LHCN-M2 (cell line): ENCODE data around the gene RBBP8NL. TPM values are rescaled to one million over a fixed set of nuclear protein-coding genes. Genes with fewer than 3 reads are reported as not detected.

Experiments
- DNase-seq: peaks from one replicate; pipeline ENCODE4 v3.0.0-alpha.2; 2012; ENCODE audit warnings: low read depth
- total RNA-seq: library from RNA; depleted of rRNA; stranded (reverse); fragments of >200 nt; gene quantifications from 2 replicates; pipeline ENCODE4 v1.2.3, GENCODE V29; 2014; rRNA removed

RBBP8NL gene
- total RNA-seq, 1 experiment from 2014 or later = not detected

- no peak for DNase-seq
Observed at GRCh38 chr20:62363920-62364851, 63.2 kb downstream of the RBBP8NL start.

- DNase-seq = no peak
Observed at GRCh38 chr20:62362991-62363919, 64.1 kb downstream of the RBBP8NL start.

GRCh38 chr20:62362590-62362940, 64.8 kb downstream of the RBBP8NL start:
- DNase-seq = no peak

- no peak for DNase-seq
Observed at GRCh38 chr20:62361799-62362589, 65.3 kb downstream of the RBBP8NL start.

- DNase-seq = no peak
Observed at GRCh38 chr20:62360854-62361798, 66.2 kb downstream of the RBBP8NL start.

Other genes starting within 250 kb of the RBBP8NL start
- gene MTG2, start 244.5 kb downstream of the RBBP8NL start, total RNA-seq = 20.2 and 27.7 TPM in 2 replicates
- not detected in 2 replicates for gene HRH3, start 207.3 kb downstream of the RBBP8NL start, total RNA-seq
- 11.3 and 12.7 TPM in 2 replicates for gene OSBPL2, start 189.0 kb downstream of the RBBP8NL start, total RNA-seq
- 204 and 234 TPM in 2 replicates for gene ADRM1, start 124.5 kb downstream of the RBBP8NL start, total RNA-seq
- gene LAMA5, start 60.2 kb downstream of the RBBP8NL start, total RNA-seq = 7.2 and 29.2 TPM in 2 replicates
- 1,447 and 2,174 TPM in 2 replicates for gene RPS21, start 40.4 kb downstream of the RBBP8NL start, total RNA-seq
- 7.0 and 7.2 TPM in 2 replicates for gene CABLES2, start 20.3 kb downstream of the RBBP8NL start, total RNA-seq
- gene GATA5, start 48.5 kb upstream of the RBBP8NL start, total RNA-seq = not detected in 2 replicates
- gene SLCO4A1, start 215.0 kb upstream of the RBBP8NL start, total RNA-seq = 0.06 and 0.17 TPM in 2 replicates